HG02973 (cell line): ENCODE data around the gene CNTNAP4.

ENCODE experiments used
- ATAC-seq: cut with Tn5 transposase; IDR thresholded peaks from one replicate; pipeline ENCODE4 v1.9.1; 2021; ENCODE audit warnings: moderate library complexity; ENCODE audit not compliant: unreplicated experiment

The CNTNAP4 gene

DNA sequence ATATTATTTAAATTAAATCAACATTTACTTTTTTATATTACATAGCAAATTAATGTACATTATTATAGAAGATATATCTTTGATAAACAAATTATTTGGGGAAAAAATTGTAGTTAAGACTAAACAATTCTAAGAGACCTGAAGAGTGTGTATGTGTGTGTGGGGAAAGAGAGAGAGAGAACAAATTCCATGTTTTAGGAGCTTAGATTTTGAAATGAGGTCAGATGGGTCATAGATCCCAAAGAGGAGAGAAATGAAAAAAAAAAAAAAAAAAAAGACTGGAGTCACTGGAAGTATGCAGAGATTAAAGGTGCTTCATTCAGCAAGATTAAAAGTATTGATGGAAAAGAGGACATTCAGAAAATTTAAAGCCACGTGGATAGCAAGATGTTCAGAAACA lies 206.8 kb downstream of the CNTNAP4 start:
- no peak for ATAC-seq

GRCh38 chr16:76486740-76487139 lies 209.5 kb downstream of the CNTNAP4 start:
- no peak for ATAC-seq

DNA sequence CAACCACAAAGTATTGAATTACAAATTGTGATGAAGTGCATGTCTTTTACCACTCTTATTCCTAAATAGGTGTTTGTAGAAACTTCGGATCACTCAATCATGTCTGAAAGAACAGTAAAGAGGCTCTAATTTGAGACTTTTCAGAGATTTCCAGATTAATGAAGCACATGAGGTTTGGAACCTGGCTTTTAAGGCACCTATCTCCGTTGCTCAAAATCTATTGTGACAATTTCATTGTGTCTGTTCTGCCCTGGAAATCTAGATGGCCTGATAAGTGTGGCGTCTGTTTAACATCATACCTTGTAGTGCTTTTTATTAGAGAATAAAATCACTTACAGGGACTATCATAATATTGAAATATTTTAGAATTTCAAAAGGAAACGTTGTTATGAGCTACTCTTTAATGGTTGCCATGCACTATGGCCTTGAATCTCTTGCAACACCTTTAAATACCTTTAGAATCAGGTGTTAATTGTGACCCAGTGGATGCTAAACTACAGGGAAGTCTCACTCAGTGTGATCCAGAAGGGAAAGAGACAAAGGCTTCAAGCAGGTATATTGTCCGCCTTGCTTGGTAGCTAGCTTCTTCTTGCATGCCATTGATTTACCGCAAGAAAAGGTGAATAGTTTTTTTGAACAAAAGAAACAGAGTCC lies 210.3 kb downstream of the CNTNAP4 start:
- no peak for ATAC-seq

DNA sequence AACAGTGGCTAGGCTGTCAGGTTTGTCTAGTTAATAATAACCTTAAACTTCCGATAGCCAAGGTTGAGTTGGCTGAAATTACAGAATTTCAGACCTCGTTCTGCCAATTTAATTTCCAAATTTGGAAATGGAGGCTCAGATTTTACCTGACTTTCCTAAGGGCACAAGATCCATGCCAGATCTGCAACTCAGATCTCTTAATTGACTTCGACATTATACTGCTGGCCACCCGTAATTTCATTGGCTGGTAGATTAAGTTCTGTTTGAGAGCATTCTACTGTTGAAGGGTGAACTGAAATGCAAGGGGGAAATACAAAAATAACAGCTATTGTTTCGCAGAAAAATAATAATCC lies 210.8 kb downstream of the CNTNAP4 start:
- no peak for ATAC-seq

DNA sequence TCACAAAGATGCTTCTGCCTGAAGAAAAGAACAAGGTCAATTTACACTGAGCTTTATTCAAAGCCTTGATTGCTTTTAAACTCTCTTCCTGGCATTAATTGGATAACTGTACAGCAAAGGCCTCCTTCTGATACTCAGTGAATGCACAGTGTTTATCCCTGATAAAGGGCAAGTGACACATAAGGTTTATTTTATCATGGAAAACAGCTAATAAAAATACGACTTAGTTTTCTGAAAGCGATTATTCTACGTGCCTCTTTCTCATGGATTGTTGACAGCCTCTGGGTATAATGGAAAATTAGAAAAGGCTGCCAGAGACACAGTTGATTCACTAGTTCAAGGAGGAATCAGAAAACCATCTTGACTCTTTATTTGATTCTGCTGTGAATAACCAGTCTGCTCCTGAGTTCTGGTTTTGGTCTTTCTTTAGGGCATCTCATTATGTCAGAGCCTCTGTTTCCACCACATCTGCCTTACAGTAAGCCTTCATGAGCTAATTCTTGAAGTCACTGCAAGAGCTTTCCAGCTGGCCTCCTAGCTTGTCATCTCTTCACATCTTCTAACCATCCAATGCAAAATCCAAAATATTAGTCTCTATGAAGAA lies 212.9 kb downstream of the CNTNAP4 start:
- ATAC-seq, result no peak

- ATAC-seq, result no peak
Measured at GRCh38 chr16:76500006-76500405, 222.8 kb downstream of the CNTNAP4 start.

GRCh38 chr16:76502063-76502462 lies 224.9 kb downstream of the CNTNAP4 start:
- ATAC-seq, result no peak

DNA sequence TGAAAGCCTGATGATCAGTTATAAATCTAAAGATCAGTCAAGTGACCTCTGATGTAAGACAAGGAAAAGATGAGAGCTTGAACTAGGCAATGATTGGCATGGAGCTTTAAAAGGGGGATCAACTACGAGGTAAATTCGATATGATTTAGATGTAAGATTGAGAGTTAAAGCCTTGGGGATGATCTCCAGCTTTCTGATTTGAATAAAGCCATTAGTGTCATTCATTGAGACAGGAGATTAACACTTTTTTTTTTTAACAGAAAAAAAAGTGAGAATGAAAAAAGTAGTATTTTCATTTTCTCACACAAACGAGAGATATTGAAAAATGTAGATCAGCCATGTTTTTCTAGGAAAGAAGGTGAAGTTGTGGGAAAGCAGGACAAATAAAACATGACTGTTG lies 225.4 kb downstream of the CNTNAP4 start:
- no peak for ATAC-seq

- ATAC-seq, result no peak
Measured at GRCh38 chr16:76503091-76503490, 225.9 kb downstream of the CNTNAP4 start.

- no peak for ATAC-seq
Measured at GRCh38 chr16:76511203-76511602, 234.0 kb downstream of the CNTNAP4 start.

GRCh38 chr16:76518781-76519180 lies 241.6 kb downstream of the CNTNAP4 start:
- ATAC-seq, result no peak

DNA sequence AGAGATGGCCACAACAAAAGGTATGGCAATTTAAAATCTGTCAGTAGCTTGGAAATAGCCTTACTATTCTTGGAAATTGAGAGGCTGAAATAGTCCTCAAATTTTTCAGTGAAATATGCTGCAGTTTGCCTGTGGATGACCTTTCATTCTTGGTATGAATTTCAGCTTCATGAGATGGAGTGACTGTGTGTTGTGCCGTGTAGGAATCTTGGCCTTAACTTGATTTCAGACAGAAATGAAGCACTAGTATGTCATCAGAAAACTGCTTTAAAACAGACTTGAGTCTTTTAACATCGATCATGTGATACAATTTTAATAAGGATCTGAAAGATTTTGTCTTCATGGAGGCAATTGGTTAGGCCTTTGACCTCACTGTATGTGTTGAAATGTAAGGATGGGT lies 247.2 kb downstream of the CNTNAP4 start:
- no peak for ATAC-seq

- ATAC-seq, result no peak
Measured at GRCh38 chr16:76524769-76525168, 247.6 kb downstream of the CNTNAP4 start.

DNA sequence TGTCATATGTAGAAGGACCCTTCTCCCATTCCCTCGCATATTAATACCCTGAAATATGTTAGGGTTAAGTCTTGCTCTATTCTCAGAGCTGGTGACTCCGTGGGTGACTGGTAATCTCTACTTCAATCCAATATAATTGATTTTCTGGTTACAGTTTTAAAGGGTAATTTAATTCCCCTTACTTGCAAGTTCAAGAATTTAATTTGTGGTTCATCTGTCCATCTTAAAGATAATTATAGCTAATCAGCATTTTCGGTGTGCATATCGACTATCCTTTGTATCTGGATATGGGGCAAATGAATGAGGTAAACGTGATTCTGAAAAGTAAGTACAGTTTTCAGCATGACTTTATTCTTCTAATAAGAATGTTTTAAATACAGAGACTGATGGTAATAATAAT lies 250.0 kb downstream of the CNTNAP4 start:
- no peak for ATAC-seq

- ATAC-seq, result no peak
Measured at GRCh38 chr16:76529120-76529519, 251.9 kb downstream of the CNTNAP4 start.

GRCh38 chr16:76531236-76531635 lies 254.0 kb downstream of the CNTNAP4 start:
- no peak for ATAC-seq

GRCh38 chr16:76532188-76532973 lies 255.2 kb downstream of the CNTNAP4 start:
- ATAC-seq, result no peak

GRCh38 chr16:76539609-76540008 lies 262.4 kb downstream of the CNTNAP4 start:
- no peak for ATAC-seq

GRCh38 chr16:76541070-76541469 lies 263.9 kb downstream of the CNTNAP4 start:
- no peak for ATAC-seq

DNA sequence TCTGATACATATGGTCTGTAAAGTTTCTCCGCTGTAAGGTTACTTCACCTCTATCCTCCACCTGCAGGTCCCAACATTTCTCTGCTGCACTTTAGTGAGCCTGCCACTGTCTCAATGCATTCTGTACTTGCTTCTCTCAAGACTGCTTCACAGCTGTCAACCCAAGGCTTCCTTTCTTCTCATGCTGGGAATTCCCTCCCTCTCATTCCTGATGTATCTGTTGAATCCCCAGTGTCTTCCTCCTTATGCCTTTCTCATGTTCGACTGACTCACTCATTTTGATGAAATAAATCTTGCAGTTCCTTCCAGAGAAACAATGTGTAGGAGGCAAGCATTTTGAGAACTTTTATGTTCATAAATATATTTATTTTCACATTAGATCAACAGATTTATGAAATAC lies 288.3 kb downstream of the CNTNAP4 start:
- ATAC-seq, result no peak

DNA sequence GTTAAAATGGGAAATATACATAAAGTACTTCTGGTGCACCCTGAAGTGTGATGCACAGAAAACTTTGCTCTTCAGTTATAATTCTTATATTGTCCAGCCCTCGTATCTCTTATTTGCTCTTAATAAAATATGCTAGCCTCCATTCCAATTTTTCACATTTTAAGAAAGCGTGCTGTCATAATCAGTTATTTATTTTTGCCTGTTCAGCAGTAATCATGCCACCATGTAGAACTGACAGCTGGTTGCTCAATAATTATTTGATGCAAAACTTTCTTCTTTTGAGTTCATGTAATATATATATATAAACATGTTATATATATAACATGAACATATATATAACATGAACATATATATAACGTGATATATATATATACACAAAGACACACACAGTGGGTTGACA lies 294.6 kb downstream of the CNTNAP4 start:
- no peak for ATAC-seq

DNA sequence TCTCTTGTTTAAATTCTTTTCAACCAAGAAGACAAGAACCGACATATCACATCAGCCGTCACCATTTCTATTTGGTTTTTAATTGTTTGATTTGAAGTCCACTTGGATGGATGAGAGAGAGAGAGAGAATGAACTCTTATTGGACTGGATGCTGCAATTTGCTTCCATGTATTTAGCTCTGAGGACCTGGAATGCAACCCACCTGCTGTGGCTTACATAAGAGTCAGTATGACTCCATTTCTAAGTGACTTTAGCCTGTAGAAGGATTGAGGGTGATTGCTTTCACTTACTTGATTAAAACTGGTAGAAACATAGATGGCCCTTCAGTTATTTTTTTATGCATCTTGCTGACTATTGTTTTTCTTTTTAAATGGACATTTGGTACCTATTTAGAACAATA lies 296.1 kb downstream of the CNTNAP4 start:
- no peak for ATAC-seq
